Cardiac muscle cell (in vitro differentiated cells and primary cell): ENCODE data around the gene SETBP1. TPM values are rescaled to one million over a fixed set of nuclear protein-coding genes. Genes with fewer than 3 reads are reported as not detected.

ENCODE experiments used
- DNase-seq, 2 donors: peaks; one replicate each; pipeline versions ENCODE4 v3.0.0 to v3.0.0-alpha.2; 2010 to 2017; ENCODE audit warnings: low read depth in 1 of 2, low spot score in 1 of 2
- H3K27ac ChIP-seq: fragments of 200-600 bp; sonication (generic); 2 replicates; pipeline ENCODE4 v1.5.1; 2016
- H3K27me3 ChIP-seq: fragments of 200-600 bp; sonication (generic); 2 replicates; pipeline ENCODE4 v1.6.0; 2016; ENCODE audit warnings: control low read depth
- H3K36me3 ChIP-seq: fragments of 200-600 bp; sonication (generic); 2 replicates; pipeline ENCODE4 v1.5.1; 2016; ENCODE audit warnings: control low read depth
- H3K4me1 ChIP-seq: fragments of 200-600 bp; sonication (generic); 2 replicates; pipeline ENCODE4 v1.8.1; 2017; ENCODE audit warnings: low read depth, mild to moderate bottlenecking, mixed run types
- H3K4me3 ChIP-seq: fragments of 200-600 bp; sonication (generic); 2 replicates; pipeline ENCODE4 v1.5.1; 2016; ENCODE audit warnings: mild to moderate bottlenecking
- H3K9me3 ChIP-seq: fragments of 200-600 bp; sonication (generic); 2 replicates; pipeline ENCODE4 v1.5.1; 2017; ENCODE audit warnings: low read depth, mild to moderate bottlenecking, control low read depth
- CTCF ChIP-seq: IDR thresholded peaks from 2 replicates; pipeline ENCODE4 v1.5.1; 2012; ENCODE audit warnings: low read depth, mild to moderate bottlenecking, low read length
- polyA plus RNA-seq: library from polyadenylated mRNA; unstranded; fragments of >200 nt; fragmentation: Nextera tagmentation; extraction: Ambion mirVana; gene quantifications from 2 replicates; pipeline ENCODE4 v1.2.1, GENCODE V29; 2016
- total RNA-seq: library from RNA; depleted of rRNA; stranded (reverse); fragments of >200 nt; gene quantifications from 2 replicates; pipeline ENCODE4 v1.2.3, GENCODE V29; 2016

Gene SETBP1
- total and polyA plus RNA-seq, 2 experiments from 2014 or later: 6.3 to 30.6 TPM

DNA sequence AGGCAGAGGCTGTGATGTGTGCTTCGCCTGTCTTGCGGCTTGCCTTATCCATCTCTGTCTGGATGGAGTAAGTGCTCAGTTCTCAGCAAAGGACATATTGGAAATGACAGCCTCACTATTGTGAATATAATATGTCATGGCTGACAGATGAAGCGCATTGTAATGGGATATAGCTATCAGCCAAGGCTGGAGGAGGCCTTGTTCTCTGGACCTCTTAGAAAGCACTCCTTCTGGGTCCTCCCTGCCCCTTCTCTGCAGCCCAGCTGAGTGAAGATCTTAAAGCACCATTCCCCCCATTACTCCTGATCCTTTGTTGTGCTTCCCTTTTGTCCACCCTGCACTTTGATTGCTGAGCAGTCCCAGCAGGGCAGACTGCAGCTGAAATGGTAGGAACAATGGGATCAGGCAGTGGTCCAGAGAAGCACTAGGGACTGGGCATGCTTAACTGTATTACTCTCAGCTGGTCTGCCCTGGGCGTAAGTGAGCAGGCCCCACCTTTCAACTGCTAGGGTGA is 265.3 kb downstream of the SETBP1 start:
- DNase-seq: no peak
- H3K9me3 ChIP-seq: no peaks in the 10 kb centered on the region
- no peak for TF ChIP-seq CTCF
- no peak overlapping the region for H3K4me3 ChIP-seq
- H3K4me1 ChIP-seq: no peaks in the 10 kb centered on the region
- H3K36me3 ChIP-seq: no peaks in the 10 kb centered on the region
- H3K27me3 ChIP-seq: no peaks in the 10 kb centered on the region
- no peak overlapping the region for H3K27ac ChIP-seq

GRCh38 chr18:44946529-44947113 is 265.9 kb downstream of the SETBP1 start:
- Histone ChIP-seq H3K4me3 (no peak overlapping the region), H3K27ac (no peak overlapping the region), H3K9me3 (no peaks in the 10 kb centered on the region), H3K36me3 (no peaks in the 10 kb centered on the region), H3K4me1 (no peaks in the 10 kb centered on the region), H3K27me3 (no peaks in the 10 kb centered on the region)
- TF ChIP-seq CTCF: no peak
- no peak for DNase-seq

GRCh38 chr18:44949967-44950366 is 269.3 kb downstream of the SETBP1 start:
- no peaks in the 10 kb centered on the region for H3K27me3 ChIP-seq
- no peak overlapping the region for H3K4me3 ChIP-seq
- no peaks in the 10 kb centered on the region for H3K4me1 ChIP-seq
- no peak for TF ChIP-seq CTCF
- H3K36me3 ChIP-seq: no peaks in the 10 kb centered on the region
- no peaks in the 10 kb centered on the region for H3K9me3 ChIP-seq
- no peak for DNase-seq
- H3K27ac ChIP-seq: no peak overlapping the region

- no peak for DNase-seq
- H3K27ac ChIP-seq: no peak overlapping the region
- H3K4me3 ChIP-seq: no peak overlapping the region
- no peak for TF ChIP-seq CTCF
- H3K4me1 ChIP-seq: no peaks in the 10 kb centered on the region
- H3K36me3 ChIP-seq: no peaks in the 10 kb centered on the region
- H3K27me3 ChIP-seq: no peaks in the 10 kb centered on the region
- H3K9me3 ChIP-seq: no peaks in the 10 kb centered on the region
Observed at GRCh38 chr18:44950685-44951195, 270.1 kb downstream of the SETBP1 start.

DNA sequence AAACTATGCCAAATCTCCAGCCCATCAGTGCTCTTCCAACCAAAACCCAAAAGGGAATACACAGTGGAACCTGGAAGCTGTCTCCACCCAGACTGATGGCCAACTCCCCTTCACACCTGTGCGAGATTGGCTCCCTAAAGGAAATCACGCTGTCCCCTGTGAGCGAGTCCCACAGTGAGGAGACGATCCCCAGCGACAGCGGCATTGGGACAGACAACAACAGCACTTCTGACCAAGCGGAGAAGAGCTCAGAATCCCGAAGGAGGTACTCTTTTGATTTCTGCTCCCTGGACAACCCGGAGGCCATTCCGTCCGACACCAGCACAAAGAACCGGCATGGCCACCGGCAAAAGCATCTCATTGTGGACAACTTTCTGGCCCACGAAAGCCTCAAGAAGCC is 271.1 kb downstream of the SETBP1 start:
- H3K27ac ChIP-seq: no peak overlapping the region
- H3K9me3 ChIP-seq: no peaks in the 10 kb centered on the region
- no peaks in the 10 kb centered on the region for H3K36me3 ChIP-seq
- H3K27me3 ChIP-seq: no peaks in the 10 kb centered on the region
- no peak overlapping the region for H3K4me3 ChIP-seq
- peaks cover 9% of the 10 kb centered on the region for H3K4me1 ChIP-seq
- no peak for TF ChIP-seq CTCF
- no peak for DNase-seq
